GM18870 (cell line): ENCODE measurements around the gene HOXB3.

ENCODE experiments used
- ATAC-seq: cut with Tn5 transposase; IDR thresholded peaks from one replicate; pipeline ENCODE4 v1.9.1; 2021; ENCODE audit warnings: moderate library complexity; ENCODE audit not compliant: unreplicated experiment

HOXB3 gene

GRCh38 chr17:48530208-48530886 lies 59.7 kb downstream of the HOXB3 start:
- no peak for ATAC-seq

GRCh38 chr17:48529683-48530009 lies 60.4 kb downstream of the HOXB3 start:
- ATAC-seq, result no peak

- ATAC-seq, result no peak
These were observed 60.9 kb downstream of the HOXB3 start for GRCh38 chr17:48528936-48529682.

- ATAC-seq, result no peak
These were observed 61.7 kb downstream of the HOXB3 start for GRCh38 chr17:48528153-48528935.

- no peak for ATAC-seq
These were observed 62.5 kb downstream of the HOXB3 start for GRCh38 chr17:48527547-48527932.

GRCh38 chr17:48526608-48527546 lies 63.2 kb downstream of the HOXB3 start:
- no peak for ATAC-seq

GRCh38 chr17:48523010-48523409 lies 67.0 kb downstream of the HOXB3 start:
- no peak for ATAC-seq

- ATAC-seq, result no peak
These were observed 67.9 kb downstream of the HOXB3 start for GRCh38 chr17:48522031-48522653.

- no peak for ATAC-seq
These were observed 69.4 kb downstream of the HOXB3 start for GRCh38 chr17:48520631-48521079.

GRCh38 chr17:48519427-48519826 lies 70.6 kb downstream of the HOXB3 start:
- no peak for ATAC-seq

- ATAC-seq, result no peak
These were observed 72.6 kb downstream of the HOXB3 start for GRCh38 chr17:48517478-48517877.

GRCh38 chr17:48515925-48516900 lies 73.8 kb downstream of the HOXB3 start:
- no peak for ATAC-seq

- no peak for ATAC-seq
These were observed 75.6 kb downstream of the HOXB3 start for GRCh38 chr17:48514477-48514876.

GRCh38 chr17:48513666-48514455 lies 76.2 kb downstream of the HOXB3 start:
- no peak for ATAC-seq

- ATAC-seq, result no peak
These were observed 76.9 kb downstream of the HOXB3 start for GRCh38 chr17:48513097-48513496.

- peak; percentile 46 for ATAC-seq
These were observed 79.1 kb downstream of the HOXB3 start for GRCh38 chr17:48510761-48511604.

GRCh38 chr17:48510381-48510760 lies 79.7 kb downstream of the HOXB3 start:
- no peak for ATAC-seq
